CD14-positive monocyte (primary cell): ENCODE results near the gene ADGRG1. TPM values are rescaled to one million over a fixed set of nuclear protein-coding genes. Genes with fewer than 3 reads are reported as not detected.

ENCODE experiments used
- DNase-seq, 3 donors: peaks; one replicate each; pipeline ENCODE4 v3.0.0-alpha.2; 2011 to 2022
- H2AFZ ChIP-seq: 2 replicates; pipeline ENCODE4 v1.6.0; 2012; ENCODE audit warnings: mild to moderate bottlenecking, low read depth, low read length, inconsistent platforms; ENCODE audit not compliant: insufficient read depth, poor library complexity, severe bottlenecking
- H3K27ac ChIP-seq, 2 donors: 1 replicate in 1 of 2; 2 replicates in 1 of 2; pipeline ENCODE4 v1.5.1; 2012 to 2013; ENCODE audit warnings: low read length in 2 of 2, control low read depth in 1 of 2, inconsistent platforms in 1 of 2, low read depth in 1 of 2, mild to moderate bottlenecking in 1 of 2
- H3K27me3 ChIP-seq, 2 donors: one replicate each; pipeline versions ENCODE4 v1.6.0 to v1.6.1; 2011 to 2013; ENCODE audit warnings: low read length in 2 of 2; ENCODE audit not compliant: control insufficient read depth in 2 of 2, insufficient read depth in 2 of 2
- H3K36me3 ChIP-seq, 2 donors: replicated peaks in 1 of 2; 1 replicate in 1 of 2; 2 replicates in 1 of 2; pipeline versions ENCODE4 v1.5.1 to v1.6.1; 2012 to 2013; ENCODE audit warnings: low read length in 2 of 2, control low read depth in 1 of 2, inconsistent platforms in 1 of 2, mild to moderate bottlenecking in 1 of 2; ENCODE audit not compliant: insufficient read depth in 2 of 2, control insufficient read depth in 1 of 2
- H3K4me1 ChIP-seq, 2 donors: 1 replicate in 1 of 2; 2 replicates in 1 of 2; pipeline versions ENCODE4 v1.5.1 to v1.6.1; 2012 to 2013; ENCODE audit warnings: low read length in 2 of 2, control low read depth in 1 of 2, inconsistent platforms in 1 of 2, mild to moderate bottlenecking in 1 of 2, moderate library complexity in 1 of 2; ENCODE audit not compliant: insufficient read depth in 2 of 2, control insufficient read depth in 1 of 2
- H3K4me2 ChIP-seq: replicated peaks from 2 replicates; pipeline ENCODE3; 2012; ENCODE audit warnings: low read length, moderate library complexity, mild to moderate bottlenecking; ENCODE audit not compliant: poor library complexity, severe bottlenecking; ENCODE audit errors: extremely low read depth
- H3K4me3 ChIP-seq, 3 experiments: fragments of 200-600 bp in 1 of 3; sonication (generic) in 1 of 3; replicated peaks in 1 of 3; 1 replicate in 2 of 3; 2 replicates in 1 of 3; pipeline ENCODE4 v1.5.1; 2011 to 2013; ENCODE audit warnings: low read length in 3 of 3, mild to moderate bottlenecking in 3 of 3, control low read depth in 2 of 3, low read depth in 2 of 3, inconsistent platforms in 1 of 3, moderate library complexity in 1 of 3
- H3K79me2 ChIP-seq: 2 replicates; pipeline ENCODE4 v1.6.0; 2012; ENCODE audit warnings: mild to moderate bottlenecking, control low read depth, inconsistent platforms, low read length, moderate library complexity; ENCODE audit not compliant: insufficient read depth
- H3K9ac ChIP-seq: 2 replicates; pipeline ENCODE4 v1.6.0; 2017; ENCODE audit warnings: low read length, mild to moderate bottlenecking; ENCODE audit not compliant: insufficient read depth, poor library complexity, severe bottlenecking
- H3K9me3 ChIP-seq, 2 donors: replicated peaks in 1 of 2; 1 replicate in 1 of 2; 2 replicates in 1 of 2; pipeline versions ENCODE4 v1.5.1 to v1.6.1; 2012 to 2013; ENCODE audit warnings: low read length in 2 of 2, control low read depth in 1 of 2; ENCODE audit not compliant: control insufficient read depth in 1 of 2, insufficient read depth in 1 of 2
- H4K20me1 ChIP-seq: 2 replicates; pipeline ENCODE4 v1.6.0; 2012; ENCODE audit warnings: mild to moderate bottlenecking, low read length, control low read depth, moderate library complexity; ENCODE audit not compliant: insufficient read depth
- H3K27ac Mint-ChIP-seq, 7 donors: one replicate each; pipeline ENCODE4 v1.8.0; 2020; ENCODE audit warnings: mild to moderate bottlenecking in 7 of 7, mixed read lengths in 7 of 7, moderate library complexity in 6 of 7, inconsistent platforms in 2 of 7
- H3K27me3 Mint-ChIP-seq, 3 donors: one replicate each; pipeline ENCODE4 v1.8.0; 2021 to 2022; ENCODE audit warnings: low read depth in 3 of 3, mild to moderate bottlenecking in 3 of 3, mixed read lengths in 3 of 3, moderate library complexity in 3 of 3, inconsistent platforms in 1 of 3
- H3K36me3 Mint-ChIP-seq, 2 donors: one replicate each; pipeline ENCODE4 v1.8.0; 2020; ENCODE audit warnings: mixed read lengths in 2 of 2, inconsistent platforms in 1 of 2, mild to moderate bottlenecking in 1 of 2
- H3K4me1 Mint-ChIP-seq: one replicate; pipeline ENCODE4 v1.8.0; 2020; ENCODE audit warnings: mild to moderate bottlenecking, mixed read lengths
- H3K4me3 Mint-ChIP-seq, 2 donors: one replicate each; pipeline ENCODE4 v1.8.0; 2020; ENCODE audit warnings: mild to moderate bottlenecking in 2 of 2, mixed read lengths in 2 of 2, moderate library complexity in 1 of 2
- H3K9me3 Mint-ChIP-seq, 7 donors: one replicate each; pipeline ENCODE4 v1.8.0; 2020 to 2022; ENCODE audit warnings: mixed read lengths in 7 of 7, mild to moderate bottlenecking in 6 of 7, moderate library complexity in 6 of 7, inconsistent platforms in 2 of 7
- WGBS: methylation state at CpG from one replicate; pipeline ENCODE4 v1.1.5; 2013; ENCODE audit warnings: missing lambda C conversion rate; ENCODE audit not compliant: insufficient coverage; 5-methylcytosine and 5-hydroxymethylcytosine counted together
- intact Hi-C, 2 donors: fragments of 100-400 bp; cut with micrococcal nuclease; formaldehyde crosslinking; loops; one replicate each; pipeline versions ENCODE4 v1.15.0 to v1.15.1; 2023
- polyA plus RNA-seq, 3 donors: library from polyadenylated mRNA; depleted of rRNA in 1 of 3; unstranded in 2 of 3; stranded (reverse) in 1 of 3; fragments of 300-500 nt in 2 of 3; fragments of >200 nt in 1 of 3; fragmentation: Illumina TruSeq in 2 of 3; gene quantifications; 1 replicate in 2 of 3; 2 replicates in 1 of 3; pipeline ENCODE4 v1.2.3, GENCODE V29; 2012 to 2021
- TF ChIP-seq, protein P1 (sequence below): fragments of 200-600 bp; IDR thresholded peaks from one replicate; pipeline ENCODE4 v1.8.0; 2022; ENCODE audit warnings: antibody characterized with exemption, mild to moderate bottlenecking

ADGRG1 gene
- polyA plus RNA-seq, 3 donors: 0.07 to 0.39 (median 0.08) TPM

DNA sequence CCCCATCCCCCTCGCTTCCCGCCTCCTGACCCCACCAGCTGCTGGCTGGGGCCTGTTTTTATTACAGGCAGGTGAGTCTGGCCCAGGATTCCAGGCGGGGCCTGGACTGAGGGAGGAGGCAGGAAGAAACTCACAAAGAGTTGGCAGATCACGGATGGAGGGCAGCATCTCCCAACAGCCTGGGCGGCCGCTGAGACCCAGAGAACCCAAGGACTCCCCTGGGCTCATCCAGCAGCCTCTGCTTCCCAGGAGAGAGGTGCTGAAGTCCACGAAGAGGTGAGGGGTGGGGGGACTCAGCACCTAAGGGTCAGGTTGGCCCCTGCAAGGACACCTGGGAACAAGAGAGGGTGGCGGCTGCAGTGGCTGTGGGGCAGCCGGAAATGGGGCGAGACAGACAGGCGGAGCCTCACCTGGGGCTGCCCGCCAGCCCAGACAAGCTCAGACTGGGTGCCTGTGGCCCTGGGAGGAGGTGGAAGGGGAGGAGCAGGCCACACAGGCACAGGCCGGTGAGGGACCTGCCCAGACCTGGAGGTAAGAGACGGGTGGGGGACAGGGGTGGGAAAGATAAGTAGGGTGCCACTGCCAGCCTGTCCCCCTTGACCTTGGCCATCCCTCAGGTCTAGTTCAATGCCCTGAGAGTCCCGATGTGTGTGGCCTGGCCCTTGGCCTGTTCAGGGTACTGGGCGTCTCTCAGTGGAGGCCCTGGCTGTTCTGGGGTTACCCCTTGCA is 8.7 kb upstream of the ADGRG1 start:
- H3K4me3 Mint-ChIP-seq: no peak overlapping the region
- intact Hi-C loops: no loop called here
- TF ChIP-seq, protein P1, sequence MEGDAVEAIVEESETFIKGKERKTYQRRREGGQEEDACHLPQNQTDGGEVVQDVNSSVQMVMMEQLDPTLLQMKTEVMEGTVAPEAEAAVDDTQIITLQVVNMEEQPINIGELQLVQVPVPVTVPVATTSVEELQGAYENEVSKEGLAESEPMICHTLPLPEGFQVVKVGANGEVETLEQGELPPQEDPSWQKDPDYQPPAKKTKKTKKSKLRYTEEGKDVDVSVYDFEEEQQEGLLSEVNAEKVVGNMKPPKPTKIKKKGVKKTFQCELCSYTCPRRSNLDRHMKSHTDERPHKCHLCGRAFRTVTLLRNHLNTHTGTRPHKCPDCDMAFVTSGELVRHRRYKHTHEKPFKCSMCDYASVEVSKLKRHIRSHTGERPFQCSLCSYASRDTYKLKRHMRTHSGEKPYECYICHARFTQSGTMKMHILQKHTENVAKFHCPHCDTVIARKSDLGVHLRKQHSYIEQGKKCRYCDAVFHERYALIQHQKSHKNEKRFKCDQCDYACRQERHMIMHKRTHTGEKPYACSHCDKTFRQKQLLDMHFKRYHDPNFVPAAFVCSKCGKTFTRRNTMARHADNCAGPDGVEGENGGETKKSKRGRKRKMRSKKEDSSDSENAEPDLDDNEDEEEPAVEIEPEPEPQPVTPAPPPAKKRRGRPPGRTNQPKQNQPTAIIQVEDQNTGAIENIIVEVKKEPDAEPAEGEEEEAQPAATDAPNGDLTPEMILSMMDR: no peak
- Histone ChIP-seq H4K20me1 (no peaks in the 10 kb centered on the region), H3K9me3 (no peaks in the 10 kb centered on the region), H3K79me2 (no peaks in the 10 kb centered on the region), H3K4me2 (no peak overlapping the region), H3K27ac (no peak overlapping the region), H3K9ac (no peak overlapping the region), H3K4me1 (no peaks in the 10 kb centered on the region), H3K36me3 (no peaks in the 10 kb centered on the region), H2AFZ (no peak overlapping the region), H3K27me3 (no peaks in the 10 kb centered on the region), H3K4me3 (no peak overlapping the region)
- 95% methylated on average over 13 of the region's 16 CpGs for WGBS
- no peak for DNase-seq
- no peaks in the 10 kb centered on the region for H3K4me1 Mint-ChIP-seq
- H3K27me3 Mint-ChIP-seq: peaks cover 0 to 6% (median 3%) of the 10 kb centered on the region in 3 donors
- H3K27ac Mint-ChIP-seq: no peak overlapping the region
- no peaks in the 10 kb centered on the region for H3K36me3 Mint-ChIP-seq
- H3K9me3 Mint-ChIP-seq: no peaks in the 10 kb centered on the region

DNA sequence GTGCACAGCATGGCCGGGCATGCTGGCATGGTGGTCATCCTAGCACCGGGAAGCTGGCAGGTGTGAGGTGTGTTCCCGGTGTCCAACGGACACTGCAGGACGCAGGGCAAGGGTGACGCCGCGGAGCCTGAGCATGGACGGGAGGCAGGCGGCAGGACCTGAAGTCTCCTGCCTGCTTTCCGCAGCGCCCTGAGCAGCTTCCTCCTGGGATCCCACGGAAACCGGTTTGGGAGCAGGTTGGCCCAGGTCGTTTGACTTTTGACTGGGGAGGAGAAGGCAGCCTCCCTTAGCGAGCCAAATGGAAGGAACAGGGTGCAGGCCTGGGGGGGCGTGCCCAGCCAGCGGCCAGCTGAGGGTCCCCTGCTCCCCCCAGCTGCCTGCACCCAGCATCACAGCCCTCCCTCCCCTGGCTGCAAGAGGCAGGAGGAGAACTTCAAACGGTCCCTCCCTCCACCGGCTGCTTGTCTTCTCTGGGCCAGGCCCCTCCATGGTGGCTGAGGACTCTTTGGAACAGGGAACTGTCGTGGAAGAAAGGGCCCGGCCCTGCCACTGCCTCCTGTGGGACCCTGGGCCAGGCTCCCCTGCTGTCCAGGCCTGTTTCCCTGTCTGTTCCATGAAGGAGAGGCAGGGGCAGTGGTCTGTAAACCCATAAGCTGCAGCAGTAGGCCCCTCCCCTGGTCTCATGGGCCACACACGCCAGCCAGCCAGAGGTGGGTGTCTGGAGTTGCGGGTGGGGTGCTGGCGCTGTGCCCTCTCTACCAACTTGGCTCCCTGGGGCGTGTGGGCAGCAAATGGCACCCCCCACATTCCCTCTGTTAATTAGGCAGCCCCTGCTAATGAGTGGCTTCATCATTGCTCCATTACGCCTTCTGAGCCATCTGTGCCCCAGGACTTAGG is 7.8 kb upstream of the ADGRG1 start:
- H4K20me1 ChIP-seq: no peaks in the 10 kb centered on the region
- Mint-ChIP-seq H3K9me3 (peaks cover 0 to 4% (median 0%) of the 10 kb centered on the region in 7 donors), H3K27ac (no peak overlapping the region), H3K36me3 (no peaks in the 10 kb centered on the region), H3K4me1 (peaks cover 4% of the 10 kb centered on the region), H3K27me3 (peaks cover 7 to 13% (median 7%) of the 10 kb centered on the region in 3 donors), H3K4me3 (no peak overlapping the region)
- no peaks in the 10 kb centered on the region for H3K36me3 ChIP-seq
- H2AFZ ChIP-seq: no peak overlapping the region
- WGBS: 88% methylated on average over 21 of the region's 27 CpGs
- TF ChIP-seq, protein P1: no peak
- no peaks in the 10 kb centered on the region for H3K79me2 ChIP-seq
- no peak for DNase-seq
- H3K9ac ChIP-seq: no peak overlapping the region
- H3K9me3 ChIP-seq: no peaks in the 10 kb centered on the region
- H3K27ac ChIP-seq: no peak overlapping the region
- no peak overlapping the region for H3K4me3 ChIP-seq
- H3K27me3 ChIP-seq: peaks cover 0 to under 1% of the 10 kb centered on the region in 2 donors
- no peak overlapping the region for H3K4me2 ChIP-seq
- H3K4me1 ChIP-seq: no peaks in the 10 kb centered on the region
- intact Hi-C loops: no loop called here
